GM13977 (cell line): ENCODE results near the gene CIPC.

Experiments
- DNase-seq: peaks from one replicate; pipeline ENCODE4 v3.0.0; 2012; ENCODE audit warnings: low spot score
- in situ Hi-C: fragments of 300-500 bp; cut with MboI; formaldehyde crosslinking; loops from one replicate; pipeline ENCODE4 v1.12.0; 2022; ENCODE audit warnings: low sequenced_read_pairs, low pct_unique_long_range_greater_than_20kb, mixed read lengths, inconsistent platforms; ENCODE audit not compliant: unreplicated experiment
- TF ChIP-seq, protein P1 (sequence below): IDR thresholded peaks from 2 replicates; pipeline ENCODE4 v1.5.1; 2012; ENCODE audit warnings: mild to moderate bottlenecking, control low read depth; ENCODE audit not compliant: insufficient read depth; ENCODE audit errors: extremely low read depth, missing control alignments

The CIPC gene

DNA sequence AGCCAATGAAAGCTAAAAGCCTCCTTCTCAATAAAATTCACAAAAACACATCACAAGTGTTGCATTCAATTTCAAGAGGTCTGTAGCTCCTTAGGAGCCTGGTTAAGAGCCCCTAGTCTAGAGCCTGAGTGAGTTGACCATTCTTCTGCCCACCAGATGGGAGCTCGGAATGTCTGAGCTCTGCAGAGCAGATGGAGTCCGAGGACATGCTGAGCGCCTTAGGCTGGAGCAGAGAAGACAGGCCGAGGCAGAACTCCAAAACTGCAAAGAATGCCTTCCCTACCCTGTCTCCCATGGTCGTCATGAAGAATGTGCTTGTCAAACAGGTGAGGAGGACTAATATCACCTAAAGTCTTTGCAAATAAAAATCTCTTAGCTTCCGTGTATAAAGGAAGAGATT, 11.6 kb downstream of the CIPC start:
- DNase-seq, result no peak
- in situ Hi-C loops, result no loop called here
- TF ChIP-seq, protein P1, sequence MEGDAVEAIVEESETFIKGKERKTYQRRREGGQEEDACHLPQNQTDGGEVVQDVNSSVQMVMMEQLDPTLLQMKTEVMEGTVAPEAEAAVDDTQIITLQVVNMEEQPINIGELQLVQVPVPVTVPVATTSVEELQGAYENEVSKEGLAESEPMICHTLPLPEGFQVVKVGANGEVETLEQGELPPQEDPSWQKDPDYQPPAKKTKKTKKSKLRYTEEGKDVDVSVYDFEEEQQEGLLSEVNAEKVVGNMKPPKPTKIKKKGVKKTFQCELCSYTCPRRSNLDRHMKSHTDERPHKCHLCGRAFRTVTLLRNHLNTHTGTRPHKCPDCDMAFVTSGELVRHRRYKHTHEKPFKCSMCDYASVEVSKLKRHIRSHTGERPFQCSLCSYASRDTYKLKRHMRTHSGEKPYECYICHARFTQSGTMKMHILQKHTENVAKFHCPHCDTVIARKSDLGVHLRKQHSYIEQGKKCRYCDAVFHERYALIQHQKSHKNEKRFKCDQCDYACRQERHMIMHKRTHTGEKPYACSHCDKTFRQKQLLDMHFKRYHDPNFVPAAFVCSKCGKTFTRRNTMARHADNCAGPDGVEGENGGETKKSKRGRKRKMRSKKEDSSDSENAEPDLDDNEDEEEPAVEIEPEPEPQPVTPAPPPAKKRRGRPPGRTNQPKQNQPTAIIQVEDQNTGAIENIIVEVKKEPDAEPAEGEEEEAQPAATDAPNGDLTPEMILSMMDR, result no peak

- in situ Hi-C loops, result no loop called here
- DNase-seq, result no peak
- TF ChIP-seq, protein P1, result no peak
Observed at GRCh38 chr14:77110286-77110685, 12.2 kb downstream of the CIPC start.

DNA sequence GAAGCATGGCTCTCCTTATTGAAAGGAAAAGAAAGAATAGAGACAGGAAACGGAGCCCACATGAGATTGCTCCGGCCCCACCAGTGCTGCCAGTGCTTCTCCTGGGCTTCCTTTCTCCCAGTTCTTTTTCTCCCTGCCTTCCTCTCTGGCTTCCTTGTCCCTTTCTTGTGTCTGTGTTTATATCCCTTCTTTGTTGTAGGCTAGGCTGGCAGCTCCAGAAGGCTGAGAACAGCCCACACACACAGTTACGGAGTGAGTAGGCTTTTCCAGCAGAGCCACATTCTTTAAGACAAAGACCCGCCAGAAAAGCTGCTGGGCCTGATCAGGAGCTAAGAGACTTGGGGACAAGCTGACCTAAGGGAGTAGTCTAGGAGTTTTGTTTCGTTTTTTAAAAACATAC, 13.0 kb downstream of the CIPC start:
- in situ Hi-C loops, result no loop called here

DNA sequence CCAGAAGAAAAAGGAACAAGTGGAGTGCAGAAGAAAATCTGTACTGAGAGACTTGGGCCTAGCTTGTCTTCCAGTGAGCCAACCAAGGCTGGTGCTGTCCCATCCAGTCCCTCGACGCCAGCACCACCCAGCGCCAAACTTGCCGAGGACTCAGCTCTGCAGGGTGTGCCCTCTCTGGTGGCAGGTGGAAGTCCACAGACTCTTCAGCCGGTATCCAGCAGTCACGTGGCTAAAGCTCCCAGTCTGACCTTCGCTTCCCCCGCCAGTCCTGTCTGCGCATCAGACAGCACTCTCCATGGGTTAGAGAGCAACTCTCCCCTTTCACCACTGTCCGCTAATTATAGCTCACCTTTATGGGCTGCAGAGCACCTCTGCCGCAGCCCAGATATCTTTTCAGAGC, 15.6 kb downstream of the CIPC start:
- TF ChIP-seq, protein P1, result no peak
- DNase-seq, result no peak
- in situ Hi-C loops, result no loop called here

More for the DNA sequence above, 13.0 kb downstream of the CIPC start:
- TF ChIP-seq, protein P1, result no peak
- DNase-seq, result no peak

GRCh38 chr14:77114609-77115008, 16.6 kb downstream of the CIPC start:
- in situ Hi-C loops, result no loop called here
- TF ChIP-seq, protein P1, result no peak
- DNase-seq, result no peak

GRCh38 chr14:77116172-77116817, 18.2 kb downstream of the CIPC start:
- TF ChIP-seq, protein P1, result no peak
- in situ Hi-C loops, result no loop called here

More at GRCh38 chr14:77116172-77116817, 18.2 kb downstream of the CIPC start:
- DNase-seq, result no peak
